K562 (cell line): ENCODE measurements around the gene CACNA1S. TPM values are rescaled to one million over a fixed set of nuclear protein-coding genes. Genes with fewer than 3 reads are reported as not detected.
A peak's percentile ranks its signal among the peaks of the same experiment; 100 is the strongest.

Experiments
- ATAC-seq: fragments of 200-7000 bp; cut with Tn5 transposase; 3 replicates; pipeline ENCODE4 v1.9.1; 2020; ENCODE audit warnings: moderate library complexity
- BruUV-seq: library from RNA; stranded (reverse); fragments of 400-500 nt; replicated peaks from 2 replicates; lab custom pipeline; 2021; lab: Mats Ljungman, UMichigan
- CTCF ChIA-PET: fragments of 300-600 bp; formaldehyde crosslinking; extraction: SDS; loops from one replicate; lab custom pipeline; 2021; ENCODE audit warnings: low intra/inter-chr PET ratio; lab: Yijun Ruan, JAX
- POLR2A ChIA-PET: fragments of 300-600, 350-650 bp; sonication (Branson Sonifier 250); formaldehyde crosslinking; extraction: SDS; loops from one replicate; lab custom pipeline; 2021; ENCODE audit warnings: antibody characterized with exemption, inconsistent platforms; lab: Yijun Ruan, JAX
- DNase-seq, 4 experiments: peaks; one replicate each; pipeline versions ENCODE4 v3.0.0 to v3.0.0-alpha.2; 2011 to 2018; ENCODE audit warnings: low spot score in 3 of 4, mixed read lengths in 3 of 4; ENCODE audit errors: extremely low read depth in 1 of 4
- FAIRE-seq: peaks from 2 replicates; lab custom pipeline; 2011; peaks lifted over from hg19 to GRCh38; lab: Jason Lieb, UNC
- H2AFZ ChIP-seq: 2 replicates; pipeline ENCODE4 v1.6.0; 2011; ENCODE audit warnings: low read depth, low read length, control low read depth, inconsistent platforms
- H3K27ac ChIP-seq: fragments of 200-600 bp; 3 replicates; pipeline ENCODE4 v1.8.0; 2011; ENCODE audit warnings: low read depth, mild to moderate bottlenecking, control low read depth, inconsistent platforms, low read length, moderate library complexity, mixed read lengths; ENCODE audit errors: extremely low read depth
- H3K27me3 ChIP-seq, 2 experiments: fragments of 300-600 bp in 1 of 2; 2 replicates in 1 of 2; 3 replicates in 1 of 2; pipeline versions ENCODE4 v1.6.0 to v1.8.0; 2011; ENCODE audit warnings: inconsistent platforms in 2 of 2, low read length in 2 of 2, mild to moderate bottlenecking in 1 of 2, mixed read lengths in 1 of 2, moderate library complexity in 1 of 2; ENCODE audit not compliant: control insufficient read depth in 2 of 2, insufficient read depth in 2 of 2
- H3K36me3 ChIP-seq: fragments of 300-600 bp; 3 replicates; pipeline ENCODE4 v1.8.0; 2011; ENCODE audit warnings: mild to moderate bottlenecking, low read length, inconsistent platforms; ENCODE audit not compliant: control insufficient read depth, insufficient read depth
- H3K4me1 ChIP-seq, 2 experiments: fragments of 200-600 bp in 1 of 2; replicated peaks in 1 of 2; 2 replicates in 1 of 2; 3 replicates in 1 of 2; pipeline versions ENCODE4 v1.5.1 to v1.8.0; 2011; ENCODE audit warnings: inconsistent platforms in 2 of 2, low read length in 2 of 2, mild to moderate bottlenecking in 1 of 2, mixed read lengths in 1 of 2, moderate library complexity in 1 of 2; ENCODE audit not compliant: control insufficient read depth in 2 of 2, insufficient read depth in 2 of 2
- H3K4me2 ChIP-seq: 2 replicates; pipeline ENCODE4 v1.6.1; 2011; ENCODE audit warnings: low read length, control low read depth, inconsistent platforms, mixed read lengths; ENCODE audit not compliant: insufficient read depth
- H3K4me3 ChIP-seq: fragments of 200-600 bp; sonication (generic), shearing (Covaris generic); 2 replicates; pipeline ENCODE4 v1.5.1; 2016; ENCODE audit warnings: control low read depth, inconsistent platforms
- H3K79me2 ChIP-seq: fragments of 200-600 bp; 3 replicates; pipeline ENCODE4 v1.8.0; 2011; ENCODE audit warnings: low read length, inconsistent platforms; ENCODE audit not compliant: control insufficient read depth, insufficient read depth
- H3K9ac ChIP-seq, 2 experiments: 2 replicates each; pipeline versions ENCODE4 v1.6.0 to v1.6.1; 2011; ENCODE audit warnings: low read depth in 2 of 2, low read length in 2 of 2, control low read depth in 1 of 2, inconsistent platforms in 1 of 2, mild to moderate bottlenecking in 1 of 2, mixed read lengths in 1 of 2; ENCODE audit not compliant: insufficient read depth in 1 of 2
- H3K9me1 ChIP-seq: one replicate; pipeline ENCODE4 v1.6.0; 2011; ENCODE audit warnings: inconsistent platforms, mild to moderate bottlenecking, low read length, moderate library complexity; ENCODE audit not compliant: control insufficient read depth, insufficient read depth
- H3K9me3 ChIP-seq: replicated peaks from 2 replicates; pipeline ENCODE4 v1.5.1; 2011; ENCODE audit warnings: low read depth, low read length, inconsistent platforms; ENCODE audit not compliant: control insufficient read depth, insufficient read depth
- H4K20me1 ChIP-seq: replicated peaks from 2 replicates; pipeline ENCODE4 v1.6.1; 2011; ENCODE audit warnings: low read length, inconsistent platforms, mixed read lengths; ENCODE audit not compliant: control insufficient read depth, insufficient read depth
- CBX8 ChIP-seq: fragments of 200-600 bp; sonication (generic); IDR thresholded peaks from 2 replicates; pipeline ENCODE4 v1.6.1; 2012; ENCODE audit warnings: borderline replicate concordance, mixed run types, low read depth, mild to moderate bottlenecking, moderate library complexity, mixed read lengths, low read length, control low read depth, inconsistent platforms; ENCODE audit not compliant: poor library complexity, severe bottlenecking; ENCODE audit errors: extremely low read depth
- DACH1 ChIP-seq: fragments of 450-650 bp; IDR thresholded peaks from 2 replicates; pipeline ENCODE4 v1.6.1; 2018; ENCODE audit not compliant: partially characterized antibody
- E2F6 ChIP-seq, 2 experiments: IDR thresholded peaks; 2 replicates each; pipeline ENCODE4 v1.6.1; 2011; ENCODE audit warnings: borderline replicate concordance in 1 of 2, control low read depth in 1 of 2, low read depth in 1 of 2, low read length in 1 of 2, mild to moderate bottlenecking in 1 of 2, mixed read lengths in 1 of 2, moderate library complexity in 1 of 2; ENCODE audit not compliant: insufficient read depth in 1 of 2, insufficient read length in 1 of 2, poor library complexity in 1 of 2, severe bottlenecking in 1 of 2; ENCODE audit errors: extremely low read depth in 1 of 2
- L3MBTL2 ChIP-seq: fragments of 450-650 bp; IDR thresholded peaks from 2 replicates; pipeline ENCODE4 v1.6.1; 2016; ENCODE audit warnings: mild to moderate bottlenecking, moderate library complexity
- PPARD ChIP-seq: fragments of 250-450 bp; sonication (Bioruptor Pico); IDR thresholded peaks from 2 replicates; pipeline ENCODE4 v1.8.0; 2022; ENCODE audit warnings: inconsistent platforms, mild to moderate bottlenecking, moderate library complexity
- ZBTB17 ChIP-seq: fragments of 450-650 bp; formaldehyde crosslinking; IDR thresholded peaks from 2 replicates; pipeline ENCODE4 v1.4.0; 2020; ENCODE audit warnings: mild to moderate bottlenecking
- ZFX ChIP-seq: sonication (generic); formaldehyde crosslinking; IDR thresholded peaks from 2 replicates; pipeline ENCODE4 v1.8.0; 2022; ENCODE audit warnings: mild to moderate bottlenecking, missing genetic modification reagents, moderate library complexity
- ZNF280B ChIP-seq: fragments of 250-450 bp; sonication (Bioruptor Pico); IDR thresholded peaks from 2 replicates; pipeline ENCODE4 v1.5.1; 2021; ENCODE audit warnings: mild to moderate bottlenecking
- WGBS: fragments of 100-300 bp; shearing (Covaris generic); methylation state at CpG from one replicate; pipeline ENCODE4 v1.1.6; 2016; ENCODE audit warnings: low coverage, mixed read lengths; ENCODE audit not compliant: insufficient coverage; ENCODE audit errors: missing lambda C conversion rate; 5-methylcytosine and 5-hydroxymethylcytosine counted together
- in situ Hi-C: fragments of 300-500 bp; cut with MboI; formaldehyde crosslinking; loops from 4 replicates; pipeline ENCODE4 v1.15.0; 2018; ENCODE audit warnings: inconsistent platforms, mixed read lengths
- intact Hi-C: fragments of 100-400 bp; cut with micrococcal nuclease; formaldehyde crosslinking; loops from 2 replicates; pipeline ENCODE4 v1.14.2; 2022
- polyA plus RNA-seq, 8 experiments: library from polyadenylated mRNA; depleted of rRNA in 4 of 8; stranded (reverse) in 5 of 8; unstranded in 3 of 8; fragments of >200 nt; fragmentation: Nextera tagmentation in 2 of 8; fragmentation: Illumina TruSeq in 1 of 8; extraction: Ambion mirVana in 2 of 8; extraction: Trizol in 1 of 8; gene quantifications; 2 replicates each; pipeline versions ENCODE4 v1.2.1 to v1.2.3, GENCODE V29; 2011 to 2014; ENCODE audit warnings: inconsistent platforms in 1 of 8, missing spikeins in 1 of 8
- total RNA-seq, 7 experiments: library from RNA; depleted of rRNA in 6 of 7; stranded (reverse); fragments of >200 nt in 6 of 7; fragmentation: Illumina TruSeq in 2 of 7; extraction: Trizol in 2 of 7; gene quantifications; 2 replicates each; pipeline versions ENCODE4 v1.2.1 to v1.2.3, GENCODE V29; 2011 to 2021; ENCODE audit warnings: low replicate concordance in 1 of 7
- TF ChIP-seq, protein P1 (sequence below): fragments of 250-450 bp; sonication (Bioruptor Pico); IDR thresholded peaks from 2 replicates; pipeline ENCODE4 v1.4.0; 2020; ENCODE audit warnings: mild to moderate bottlenecking

Gene CACNA1S
- total and polyA plus RNA-seq, 9 of the 15 experiments (the other 6 are each of a cell fraction or from before 2014, with no cell fraction given): not detected

DNA sequence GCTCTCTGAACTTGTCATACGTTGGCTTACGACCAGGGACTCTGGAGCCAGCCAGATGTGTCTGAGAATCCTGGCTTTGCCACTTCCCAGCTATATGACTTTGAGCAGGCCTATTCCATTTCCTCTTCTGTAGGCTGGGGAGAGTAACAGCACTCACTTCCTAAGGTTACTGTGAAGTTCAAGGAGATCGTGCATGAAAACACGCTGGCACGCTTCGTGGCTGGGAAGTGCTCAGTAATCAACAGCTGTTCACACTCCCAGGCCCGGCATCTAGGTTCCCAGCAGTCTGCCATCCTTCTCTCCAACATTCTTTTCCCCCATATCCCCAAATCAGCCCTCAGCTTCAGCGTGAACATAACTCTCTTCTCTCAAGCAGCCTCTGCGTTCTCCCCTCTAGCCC, 12.8 kb upstream of the CACNA1S start:
- ATAC-seq: no peak
- peaks cover 14% of the 10 kb centered on the region for H4K20me1 ChIP-seq
- CTCF ChIA-PET: no interaction called here
- FAIRE-seq: no peak
- BruUV-seq: no TSS peak
- TF ChIP-seq PPARD (CRISPR knock-in tag) (no peak), ZFX (no peak), E2F6 (IDR thresholded peaks at IDR 0.05; ENCODE audit: borderline replicate concordance in 1 of 2, extremely low read depth in 1 of 2, insufficient read depth in 1 of 2, insufficient read length in 1 of 2, low read depth in 1 of 2, low read length in 1 of 2, poor library complexity in 1 of 2, severe bottlenecking in 1 of 2) (no peak), L3MBTL2 (no peak), DACH1 (peak; percentile 43), ZNF280B (no peak), ZBTB17 (CRISPR knock-in tag) (no peak), CBX8 (no peak)
- TF ChIP-seq, protein P1, sequence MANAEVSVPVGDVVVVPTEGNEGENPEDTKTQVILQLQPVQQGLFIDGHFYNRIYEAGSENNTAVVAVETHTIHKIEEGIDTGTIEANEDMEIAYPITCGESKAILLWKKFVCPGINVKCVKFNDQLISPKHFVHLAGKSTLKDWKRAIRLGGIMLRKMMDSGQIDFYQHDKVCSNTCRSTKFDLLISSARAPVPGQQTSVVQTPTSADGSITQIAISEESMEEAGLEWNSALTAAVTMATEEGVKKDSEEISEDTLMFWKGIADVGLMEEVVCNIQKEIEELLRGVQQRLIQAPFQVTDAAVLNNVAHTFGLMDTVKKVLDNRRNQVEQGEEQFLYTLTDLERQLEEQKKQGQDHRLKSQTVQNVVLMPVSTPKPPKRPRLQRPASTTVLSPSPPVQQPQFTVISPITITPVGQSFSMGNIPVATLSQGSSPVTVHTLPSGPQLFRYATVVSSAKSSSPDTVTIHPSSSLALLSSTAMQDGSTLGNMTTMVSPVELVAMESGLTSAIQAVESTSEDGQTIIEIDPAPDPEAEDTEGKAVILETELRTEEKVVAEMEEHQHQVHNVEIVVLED (CRISPR knock-in tag): no peak
- no peak overlapping the region for H3K27ac ChIP-seq
- H3K4me3 ChIP-seq: no peak overlapping the region
- H3K9me3 ChIP-seq: no peaks in the 10 kb centered on the region
- WGBS: under 1% methylated on average over 9 of the region's 9 CpGs
- H3K36me3 ChIP-seq: no peaks in the 10 kb centered on the region
- no peaks in the 10 kb centered on the region for H3K79me2 ChIP-seq
- H3K4me1 ChIP-seq: peaks cover 0 to 3% of the 10 kb centered on the region in 2 experiments; a peak in 2 of 5 replicates
- POLR2A ChIA-PET: interaction anchor here (0.7 to 1.8 kb wide), 3 partner anchors 10 to 68 kb away, joined by 3 to 6 read pairs (median 5); no protein-coding TSS in a partner anchor
- peaks cover 78 to 91% of the 10 kb centered on the region in 2 experiments for H3K27me3 ChIP-seq
- intact Hi-C loops: no loop called here
- no peak overlapping the region for H2AFZ ChIP-seq
- DNase-seq: no peak
- in situ Hi-C loops: no loop called here
- no peak overlapping the region for H3K4me2 ChIP-seq
- H3K9me1 ChIP-seq: no peaks in the 10 kb centered on the region
- peak overlapping the region in 1 of 2 experiments; percentile 18; a peak in 1 of 4 replicates for H3K9ac ChIP-seq
